ENCODE data around the gene FA2H. TPM values are rescaled to one million over a fixed set of nuclear protein-coding genes. Genes with fewer than 3 reads are reported as not detected.
"Not testable (repeated sequence)": the region's sequence is repeated elsewhere in the genome, so short reads cannot be mapped to it uniquely, and the experiment has no call there.

FA2H gene
- total RNA-seq, 2 donors from 2014 or later: not detected

GRCh38 chr16:74723256-74723655 is 51.4 kb downstream of the FA2H start:
- DNase-seq: no peak
- no peak overlapping the region for H3K4me3 Mint-ChIP-seq
- ATAC-seq (replicated peaks in 1 of 2): no peak
- H3K27me3 Mint-ChIP-seq (ENCODE audit: low read depth): no peaks in the 10 kb centered on the region
- peaks cover 2 to 3% of the 10 kb centered on the region in 2 donors for H3K36me3 Mint-ChIP-seq (ENCODE audit: insufficient read depth in 2 of 2)
- H3K4me1 Mint-ChIP-seq (ENCODE audit: low read depth): no peaks in the 10 kb centered on the region
- peaks cover 0 to 6% of the 10 kb centered on the region in 2 donors for H3K9me3 Mint-ChIP-seq
- no peak overlapping the region for H3K27ac Mint-ChIP-seq

GRCh38 chr16:74722156-74722555 is 52.5 kb downstream of the FA2H start:
- H3K27me3 Mint-ChIP-seq (ENCODE audit: low read depth); H3K9me3 Mint-ChIP-seq; H3K27ac Mint-ChIP-seq; H3K36me3 Mint-ChIP-seq (ENCODE audit: insufficient read depth in 2 of 2); H3K4me1 Mint-ChIP-seq (ENCODE audit: low read depth); ATAC-seq (replicated peaks in 1 of 2); H3K4me3 Mint-ChIP-seq; DNase-seq: not testable (repeated sequence)

GRCh38 chr16:74721716-74722115 is 52.9 kb downstream of the FA2H start:
- ATAC-seq (replicated peaks in 1 of 2): no peak
- H3K9me3 Mint-ChIP-seq: peaks cover 0 to 3% of the 10 kb centered on the region in 2 donors
- no peaks in the 10 kb centered on the region for H3K27me3 Mint-ChIP-seq (ENCODE audit: low read depth)
- H3K4me1 Mint-ChIP-seq (ENCODE audit: low read depth): no peaks in the 10 kb centered on the region
- no peak overlapping the region for H3K27ac Mint-ChIP-seq
- no peak for DNase-seq
- peaks cover 2 to 3% of the 10 kb centered on the region in 2 donors for H3K36me3 Mint-ChIP-seq (ENCODE audit: insufficient read depth in 2 of 2)
- H3K4me3 Mint-ChIP-seq: no peak overlapping the region

GRCh38 chr16:74720579-74720978 is 54.0 kb downstream of the FA2H start:
- ATAC-seq (replicated peaks in 1 of 2): no peak
- Mint-ChIP-seq H3K9me3 (no peaks in the 10 kb centered on the region), H3K4me1 (ENCODE audit: low read depth) (no peaks in the 10 kb centered on the region), H3K27me3 (ENCODE audit: low read depth) (no peaks in the 10 kb centered on the region), H3K27ac (no peak overlapping the region), H3K36me3 (ENCODE audit: insufficient read depth in 2 of 2) (no peaks in the 10 kb centered on the region), H3K4me3 (no peak overlapping the region)
- DNase-seq: no peak

- Mint-ChIP-seq H3K27ac (no peak overlapping the region), H3K36me3 (ENCODE audit: insufficient read depth in 2 of 2) (no peaks in the 10 kb centered on the region), H3K9me3 (no peaks in the 10 kb centered on the region), H3K4me1 (ENCODE audit: low read depth) (no peaks in the 10 kb centered on the region), H3K27me3 (ENCODE audit: low read depth) (no peaks in the 10 kb centered on the region), H3K4me3 (no peak overlapping the region)
- ATAC-seq (replicated peaks in 1 of 2) (no peak), DNase-seq (no peak)
Observed at GRCh38 chr16:74718741-74719610, 55.6 kb downstream of the FA2H start.

GRCh38 chr16:74718140-74718539 is 56.5 kb downstream of the FA2H start:
- DNase-seq (no peak), ATAC-seq (replicated peaks in 1 of 2) (no peak)
- no peaks in the 10 kb centered on the region for H3K36me3 Mint-ChIP-seq (ENCODE audit: insufficient read depth in 2 of 2)
- H3K9me3 Mint-ChIP-seq: no peaks in the 10 kb centered on the region
- H3K4me3 Mint-ChIP-seq: no peak overlapping the region
- no peaks in the 10 kb centered on the region for H3K4me1 Mint-ChIP-seq (ENCODE audit: low read depth)
- H3K27ac Mint-ChIP-seq: no peak overlapping the region
- no peaks in the 10 kb centered on the region for H3K27me3 Mint-ChIP-seq (ENCODE audit: low read depth)

GRCh38 chr16:74717367-74717766 is 57.3 kb downstream of the FA2H start:
- DNase-seq (no peak), ATAC-seq (replicated peaks in 1 of 2) (no peak)
- Mint-ChIP-seq H3K27ac (no peak overlapping the region), H3K27me3 (ENCODE audit: low read depth) (no peaks in the 10 kb centered on the region), H3K9me3 (no peaks in the 10 kb centered on the region), H3K4me3 (no peak overlapping the region), H3K4me1 (ENCODE audit: low read depth) (no peaks in the 10 kb centered on the region), H3K36me3 (ENCODE audit: insufficient read depth in 2 of 2) (no peaks in the 10 kb centered on the region)

GRCh38 chr16:74716355-74716754 is 58.3 kb downstream of the FA2H start:
- no peaks in the 10 kb centered on the region for H3K4me1 Mint-ChIP-seq (ENCODE audit: low read depth)
- no peaks in the 10 kb centered on the region for H3K27me3 Mint-ChIP-seq (ENCODE audit: low read depth)
- no peak overlapping the region for H3K4me3 Mint-ChIP-seq
- no peak overlapping the region for H3K27ac Mint-ChIP-seq
- H3K36me3 Mint-ChIP-seq (ENCODE audit: insufficient read depth in 2 of 2): no peaks in the 10 kb centered on the region
- DNase-seq (no peak), ATAC-seq (replicated peaks in 1 of 2) (no peak)
- no peaks in the 10 kb centered on the region for H3K9me3 Mint-ChIP-seq

GRCh38 chr16:74713876-74714275 is 60.7 kb downstream of the FA2H start:
- no peaks in the 10 kb centered on the region for H3K9me3 Mint-ChIP-seq
- ATAC-seq (replicated peaks in 1 of 2): no peak
- H3K4me3 Mint-ChIP-seq: no peak overlapping the region
- no peak overlapping the region for H3K27ac Mint-ChIP-seq
- H3K36me3 Mint-ChIP-seq (ENCODE audit: insufficient read depth in 2 of 2): no peaks in the 10 kb centered on the region
- DNase-seq: no peak
- no peaks in the 10 kb centered on the region for H3K4me1 Mint-ChIP-seq (ENCODE audit: low read depth)
- no peaks in the 10 kb centered on the region for H3K27me3 Mint-ChIP-seq (ENCODE audit: low read depth)

GRCh38 chr16:74713325-74713724 is 61.3 kb downstream of the FA2H start:
- H3K36me3 Mint-ChIP-seq (ENCODE audit: insufficient read depth in 2 of 2): no peaks in the 10 kb centered on the region
- H3K27me3 Mint-ChIP-seq (ENCODE audit: low read depth): no peaks in the 10 kb centered on the region
- H3K27ac Mint-ChIP-seq: no peak overlapping the region
- ATAC-seq (replicated peaks in 1 of 2): no peak
- H3K4me1 Mint-ChIP-seq (ENCODE audit: low read depth): no peaks in the 10 kb centered on the region
- no peak for DNase-seq
- no peaks in the 10 kb centered on the region for H3K9me3 Mint-ChIP-seq
- H3K4me3 Mint-ChIP-seq: no peak overlapping the region

GRCh38 chr16:74711938-74712337 is 62.7 kb downstream of the FA2H start:
- no peaks in the 10 kb centered on the region for H3K9me3 Mint-ChIP-seq
- no peaks in the 10 kb centered on the region for H3K27me3 Mint-ChIP-seq (ENCODE audit: low read depth)
- H3K4me3 Mint-ChIP-seq: no peak overlapping the region
- ATAC-seq (replicated peaks in 1 of 2) (no peak), DNase-seq (no peak)
- H3K27ac Mint-ChIP-seq: no peak overlapping the region
- no peaks in the 10 kb centered on the region for H3K4me1 Mint-ChIP-seq (ENCODE audit: low read depth)
- H3K36me3 Mint-ChIP-seq (ENCODE audit: insufficient read depth in 2 of 2): no peaks in the 10 kb centered on the region

- no peak overlapping the region for H3K27ac Mint-ChIP-seq
- no peaks in the 10 kb centered on the region for H3K36me3 Mint-ChIP-seq (ENCODE audit: insufficient read depth in 2 of 2)
- no peak overlapping the region for H3K4me3 Mint-ChIP-seq
- ATAC-seq (replicated peaks in 1 of 2) (no peak), DNase-seq (no peak)
- H3K4me1 Mint-ChIP-seq (ENCODE audit: low read depth): no peaks in the 10 kb centered on the region
- no peaks in the 10 kb centered on the region for H3K9me3 Mint-ChIP-seq
- H3K27me3 Mint-ChIP-seq (ENCODE audit: low read depth): no peaks in the 10 kb centered on the region
Observed at GRCh38 chr16:74710401-74710800, 64.2 kb downstream of the FA2H start.

GRCh38 chr16:74709441-74709877 is 65.2 kb downstream of the FA2H start:
- no peaks in the 10 kb centered on the region for H3K9me3 Mint-ChIP-seq
- DNase-seq (peak; percentile 80 to 85), ATAC-seq (replicated peaks in 1 of 2) (peak; percentile 90 to 96)
- H3K36me3 Mint-ChIP-seq (ENCODE audit: insufficient read depth in 2 of 2): no peaks in the 10 kb centered on the region
- peak overlapping the region; percentile 10 for H3K27ac Mint-ChIP-seq
- no peaks in the 10 kb centered on the region for H3K27me3 Mint-ChIP-seq (ENCODE audit: low read depth)
- no peak overlapping the region for H3K4me3 Mint-ChIP-seq
- peaks cover 6% of the 10 kb centered on the region for H3K4me1 Mint-ChIP-seq (ENCODE audit: low read depth)

All from activated T-cell treated with anti-CD3 and anti-CD28 coated beads, Interleukin-2, amount 50 U/mL, for 72 hours (primary cell).